Transverse colon (tissue), 3 donors: ENCODE measurements around the gene DHDH.

Experiments
- POLR2A ChIP-seq: fragments of 450-650 bp; IDR thresholded peaks from one replicate; pipeline ENCODE4 v1.6.1; 2016; ENCODE audit warnings: antibody characterized with exemption, mild to moderate bottlenecking, moderate library complexity
- TF ChIP-seq, protein P1 (sequence below), 5 experiments: fragments of 200-600 bp in 3 of 5; fragments of 450-650 bp in 2 of 5; sonication (generic) in 3 of 5; IDR thresholded peaks; 1 replicate in 2 of 5; 2 replicates in 3 of 5; pipeline ENCODE4 v1.5.1; 2016 to 2017; ENCODE audit warnings: antibody characterized with exemption in 5 of 5, inconsistent platforms in 3 of 5, mild to moderate bottlenecking in 2 of 5, moderate library complexity in 1 of 5

GRCh38 chr19:48964205-48965039, 30.9 kb downstream of the DHDH start:
- TF ChIP-seq, protein P1, sequence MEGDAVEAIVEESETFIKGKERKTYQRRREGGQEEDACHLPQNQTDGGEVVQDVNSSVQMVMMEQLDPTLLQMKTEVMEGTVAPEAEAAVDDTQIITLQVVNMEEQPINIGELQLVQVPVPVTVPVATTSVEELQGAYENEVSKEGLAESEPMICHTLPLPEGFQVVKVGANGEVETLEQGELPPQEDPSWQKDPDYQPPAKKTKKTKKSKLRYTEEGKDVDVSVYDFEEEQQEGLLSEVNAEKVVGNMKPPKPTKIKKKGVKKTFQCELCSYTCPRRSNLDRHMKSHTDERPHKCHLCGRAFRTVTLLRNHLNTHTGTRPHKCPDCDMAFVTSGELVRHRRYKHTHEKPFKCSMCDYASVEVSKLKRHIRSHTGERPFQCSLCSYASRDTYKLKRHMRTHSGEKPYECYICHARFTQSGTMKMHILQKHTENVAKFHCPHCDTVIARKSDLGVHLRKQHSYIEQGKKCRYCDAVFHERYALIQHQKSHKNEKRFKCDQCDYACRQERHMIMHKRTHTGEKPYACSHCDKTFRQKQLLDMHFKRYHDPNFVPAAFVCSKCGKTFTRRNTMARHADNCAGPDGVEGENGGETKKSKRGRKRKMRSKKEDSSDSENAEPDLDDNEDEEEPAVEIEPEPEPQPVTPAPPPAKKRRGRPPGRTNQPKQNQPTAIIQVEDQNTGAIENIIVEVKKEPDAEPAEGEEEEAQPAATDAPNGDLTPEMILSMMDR (IDR thresholded peaks at IDR 0.05) = no peak
- no peak for TF ChIP-seq POLR2A
